GM10266 (cell line): ENCODE data around the gene SEMA3C.

Experiments used
- DNase-seq: peaks from one replicate; pipeline ENCODE4 v3.0.0; 2012; ENCODE audit errors: extremely low spot score
- CTCF ChIP-seq: IDR thresholded peaks from 2 replicates; pipeline ENCODE4 v1.5.1; 2012; ENCODE audit warnings: mild to moderate bottlenecking, low read depth; ENCODE audit not compliant: control insufficient read depth, insufficient read depth; ENCODE audit errors: missing control alignments

Gene SEMA3C

GRCh38 chr7:80900583-80901576 lies 18.0 kb downstream of the SEMA3C start:
- TF ChIP-seq CTCF: no peak
- no peak for DNase-seq

GRCh38 chr7:80896906-80897598 lies 21.8 kb downstream of the SEMA3C start:
- no peak for DNase-seq
- no peak for TF ChIP-seq CTCF

- TF ChIP-seq CTCF: no peak
- no peak for DNase-seq
These were observed 23.8 kb downstream of the SEMA3C start for GRCh38 chr7:80895056-80895455.

DNA sequence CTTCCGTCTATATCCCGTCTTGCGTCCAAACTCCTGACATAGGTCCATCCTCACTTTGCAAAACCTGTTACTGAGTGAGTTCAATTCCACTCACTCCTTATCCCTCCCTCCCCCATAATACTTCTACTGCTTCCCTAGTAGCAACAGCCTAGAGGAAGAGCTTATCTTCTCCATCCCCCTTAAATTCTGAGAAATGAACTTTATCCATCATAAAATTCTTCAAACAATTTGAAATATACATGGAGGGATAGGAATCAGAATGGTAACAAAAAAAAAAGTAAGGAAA lies 27.6 kb downstream of the SEMA3C start:
- no peak for TF ChIP-seq CTCF

DNA sequence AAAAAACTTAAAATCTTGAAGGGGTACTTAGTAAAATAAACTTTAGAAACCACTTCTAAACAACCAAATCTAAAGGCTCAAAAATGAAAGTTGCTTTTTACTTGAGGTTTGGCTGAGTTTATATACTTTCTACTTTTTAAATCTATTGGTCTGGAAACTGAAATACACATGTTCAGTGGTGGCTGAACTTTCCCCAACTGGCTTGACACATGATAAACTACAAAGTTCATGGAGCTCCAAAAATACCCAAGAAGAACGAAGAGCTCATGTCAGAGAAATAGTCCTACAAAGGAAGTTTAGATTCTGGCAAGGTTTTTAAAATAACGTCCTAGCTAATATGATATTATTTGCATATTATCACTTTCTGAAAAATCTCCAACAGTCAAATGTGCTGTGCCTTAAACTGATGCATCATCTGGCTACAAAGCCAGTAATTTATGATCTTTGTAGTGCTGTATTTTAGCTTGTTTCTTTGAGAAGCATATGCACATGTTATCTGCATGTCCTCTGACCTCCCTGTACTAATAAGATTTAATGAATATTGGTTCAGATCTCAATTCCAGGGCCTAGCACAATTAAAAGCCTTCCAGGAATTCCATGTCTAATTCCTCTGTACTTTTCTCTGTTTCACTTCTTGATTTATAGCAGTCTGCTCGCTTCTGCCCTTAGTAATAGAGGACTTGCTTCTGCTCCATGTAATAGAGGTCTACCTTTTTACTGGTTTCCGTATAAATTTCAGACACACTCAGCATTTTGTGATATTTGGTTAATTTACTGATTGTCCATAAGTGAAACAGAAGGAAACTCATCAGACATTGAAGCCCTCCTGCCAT lies 28.2 kb downstream of the SEMA3C start:
- no peak for TF ChIP-seq CTCF
- no peak for DNase-seq

More for the DNA sequence above, 27.6 kb downstream of the SEMA3C start:
- DNase-seq: no peak

GRCh38 chr7:80889525-80889924 lies 29.3 kb downstream of the SEMA3C start:
- DNase-seq: no peak
- no peak for TF ChIP-seq CTCF
